SK-N-SH treated with all-trans-retinoic acid at 6 μM for 48 hours (cell line): ENCODE measurements around the gene CRYBG1.

Experiments used
- ARNTL ChIP-seq: fragments of 450-650 bp; formaldehyde crosslinking; IDR thresholded peaks from 2 replicates; pipeline ENCODE4 v1.5.0; 2020; ENCODE audit warnings: low read depth, mild to moderate bottlenecking, moderate library complexity, borderline replicate concordance
- ESRRG ChIP-seq: fragments of 250-450 bp; sonication (Bioruptor Pico); IDR thresholded peaks from 2 replicates; pipeline ENCODE4 v1.6.1; 2021; ENCODE audit warnings: mild to moderate bottlenecking

GRCh38 chr6:106431405-106431804 lies 70.9 kb downstream of the CRYBG1 start:
- TF ChIP-seq ARNTL (CRISPR knock-in tag) (no peak), ESRRG (no peak)
